MM.1S (cell line): ENCODE results near the gene GRIA4.

ENCODE experiments used
- DNase-seq: peaks from one replicate; pipeline ENCODE4 v3.0.0-alpha.2; 2015
- H2AFZ ChIP-seq: fragments of 300-600 bp; sonication (generic); 2 replicates; pipeline ENCODE4 v1.6.0; 2016; ENCODE audit warnings: antibody characterized with exemption, low read length
- H3F3A ChIP-seq: fragments of 300-600 bp; sonication (generic); 2 replicates; pipeline ENCODE4 v1.6.1; 2016; ENCODE audit warnings: mild to moderate bottlenecking, antibody characterized with exemption, low read length, moderate library complexity, mixed read lengths; ENCODE audit not compliant: insufficient read depth
- H3K27ac ChIP-seq: fragments of 300-600 bp; sonication (generic); 2 replicates; pipeline ENCODE4 v1.5.1; 2016; ENCODE audit warnings: mild to moderate bottlenecking, low read length
- H3K27me3 ChIP-seq: fragments of 300-600 bp; sonication (generic); replicated peaks from 2 replicates; pipeline ENCODE4 v1.6.0; 2016; ENCODE audit warnings: low read length; ENCODE audit not compliant: insufficient read depth
- H3K36me3 ChIP-seq: fragments of 300-600 bp; sonication (generic); replicated peaks from 2 replicates; pipeline ENCODE4 v1.6.1; 2016; ENCODE audit warnings: mild to moderate bottlenecking, low read length, mixed read lengths; ENCODE audit not compliant: insufficient read depth
- H3K4me1 ChIP-seq: fragments of 300-600 bp; sonication (generic); 2 replicates; pipeline ENCODE4 v1.6.1; 2016; ENCODE audit warnings: low read length, mixed read lengths
- H3K4me2 ChIP-seq: fragments of 300-600 bp; sonication (generic); 2 replicates; pipeline ENCODE4 v1.6.0; 2016; ENCODE audit warnings: low read depth, low read length
- H3K4me3 ChIP-seq: fragments of 300-600 bp; sonication (generic); 2 replicates; pipeline ENCODE4 v1.5.1; 2016; ENCODE audit warnings: low read length, mixed read lengths
- H3K79me2 ChIP-seq: fragments of 300-600 bp; sonication (generic); 2 replicates; pipeline ENCODE4 v1.6.1; 2016; ENCODE audit warnings: mixed run types, low read length, mixed read lengths
- H3K9ac ChIP-seq: fragments of 300-600 bp; sonication (generic); 2 replicates; pipeline ENCODE4 v1.6.1; 2016; ENCODE audit warnings: low read length, mixed read lengths
- H3K9me2 ChIP-seq: fragments of 300-600 bp; sonication (generic); replicated peaks from 2 replicates; pipeline ENCODE4 v1.6.1; 2016; ENCODE audit warnings: mild to moderate bottlenecking, low read length, mixed read lengths; ENCODE audit not compliant: insufficient read depth
- H3K9me3 ChIP-seq: fragments of 300-600 bp; sonication (generic); replicated peaks from 2 replicates; pipeline ENCODE4 v1.6.1; 2016; ENCODE audit warnings: mild to moderate bottlenecking, low read length, mixed read lengths; ENCODE audit not compliant: insufficient read depth
- H4K20me1 ChIP-seq: fragments of 300-600 bp; sonication (generic); 2 replicates; pipeline ENCODE4 v1.6.1; 2016; ENCODE audit warnings: mild to moderate bottlenecking, low read length, moderate library complexity, mixed read lengths; ENCODE audit not compliant: insufficient read depth
- EZH2 ChIP-seq: fragments of 300-600 bp; sonication (generic); optimal IDR thresholded peaks from 2 replicates; pipeline ENCODE3; 2017; ENCODE audit warnings: low read depth, mild to moderate bottlenecking, antibody characterized with exemption, low read length, mixed read lengths
- EZH2phosphoT487 ChIP-seq: fragments of 300-600 bp; sonication (generic); IDR thresholded peaks from 2 replicates; pipeline ENCODE4 v1.6.1; 2018; ENCODE audit warnings: antibody characterized with exemption, low read length
- TF ChIP-seq, protein P1 (sequence below): fragments of 300-600 bp; sonication (generic); IDR thresholded peaks from 2 replicates; pipeline ENCODE4 v1.5.1; 2016; ENCODE audit warnings: antibody characterized with exemption, low read length, mixed read lengths

The GRIA4 gene

DNA sequence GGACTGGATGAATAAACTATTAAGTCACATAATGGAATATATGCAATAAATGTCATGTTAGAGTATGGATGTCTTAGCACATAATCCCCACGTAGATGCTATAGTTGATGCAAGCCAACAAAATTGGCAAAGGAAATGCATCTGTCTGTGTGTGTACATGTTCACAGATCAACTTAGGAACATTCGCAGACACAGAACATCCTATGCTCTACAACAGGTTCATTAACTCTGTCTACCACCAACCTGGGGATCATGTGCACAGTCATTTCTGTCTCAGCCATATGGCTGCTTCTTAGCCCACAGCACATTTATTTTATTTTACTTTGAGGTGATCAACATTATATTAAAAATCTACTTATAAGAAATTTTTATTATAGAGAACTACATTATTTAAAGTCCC, 407.2 kb downstream of the GRIA4 start:
- no peak for TF ChIP-seq EZH2phosphoT487
- TF ChIP-seq, protein P1, sequence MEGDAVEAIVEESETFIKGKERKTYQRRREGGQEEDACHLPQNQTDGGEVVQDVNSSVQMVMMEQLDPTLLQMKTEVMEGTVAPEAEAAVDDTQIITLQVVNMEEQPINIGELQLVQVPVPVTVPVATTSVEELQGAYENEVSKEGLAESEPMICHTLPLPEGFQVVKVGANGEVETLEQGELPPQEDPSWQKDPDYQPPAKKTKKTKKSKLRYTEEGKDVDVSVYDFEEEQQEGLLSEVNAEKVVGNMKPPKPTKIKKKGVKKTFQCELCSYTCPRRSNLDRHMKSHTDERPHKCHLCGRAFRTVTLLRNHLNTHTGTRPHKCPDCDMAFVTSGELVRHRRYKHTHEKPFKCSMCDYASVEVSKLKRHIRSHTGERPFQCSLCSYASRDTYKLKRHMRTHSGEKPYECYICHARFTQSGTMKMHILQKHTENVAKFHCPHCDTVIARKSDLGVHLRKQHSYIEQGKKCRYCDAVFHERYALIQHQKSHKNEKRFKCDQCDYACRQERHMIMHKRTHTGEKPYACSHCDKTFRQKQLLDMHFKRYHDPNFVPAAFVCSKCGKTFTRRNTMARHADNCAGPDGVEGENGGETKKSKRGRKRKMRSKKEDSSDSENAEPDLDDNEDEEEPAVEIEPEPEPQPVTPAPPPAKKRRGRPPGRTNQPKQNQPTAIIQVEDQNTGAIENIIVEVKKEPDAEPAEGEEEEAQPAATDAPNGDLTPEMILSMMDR: no peak
- no peak for TF ChIP-seq EZH2
- Histone ChIP-seq H4K20me1 (no peaks in the 10 kb centered on the region), H3K9me2 (no peaks in the 10 kb centered on the region), H3K27me3 (no peaks in the 10 kb centered on the region), H3K4me2 (no peak overlapping the region), H3F3A (no peaks in the 10 kb centered on the region), H3K36me3 (no peaks in the 10 kb centered on the region; the same call in 1 of the 2 replicates), H2AFZ (no peak overlapping the region), H3K4me3 (no peak overlapping the region), H3K4me1 (peaks cover 10% of the 10 kb centered on the region), H3K27ac (no peak overlapping the region), H3K79me2 (peaks cover 44% of the 10 kb centered on the region), H3K9me3 (no peaks in the 10 kb centered on the region), H3K9ac (no peak overlapping the region)
- no peak for DNase-seq

DNA sequence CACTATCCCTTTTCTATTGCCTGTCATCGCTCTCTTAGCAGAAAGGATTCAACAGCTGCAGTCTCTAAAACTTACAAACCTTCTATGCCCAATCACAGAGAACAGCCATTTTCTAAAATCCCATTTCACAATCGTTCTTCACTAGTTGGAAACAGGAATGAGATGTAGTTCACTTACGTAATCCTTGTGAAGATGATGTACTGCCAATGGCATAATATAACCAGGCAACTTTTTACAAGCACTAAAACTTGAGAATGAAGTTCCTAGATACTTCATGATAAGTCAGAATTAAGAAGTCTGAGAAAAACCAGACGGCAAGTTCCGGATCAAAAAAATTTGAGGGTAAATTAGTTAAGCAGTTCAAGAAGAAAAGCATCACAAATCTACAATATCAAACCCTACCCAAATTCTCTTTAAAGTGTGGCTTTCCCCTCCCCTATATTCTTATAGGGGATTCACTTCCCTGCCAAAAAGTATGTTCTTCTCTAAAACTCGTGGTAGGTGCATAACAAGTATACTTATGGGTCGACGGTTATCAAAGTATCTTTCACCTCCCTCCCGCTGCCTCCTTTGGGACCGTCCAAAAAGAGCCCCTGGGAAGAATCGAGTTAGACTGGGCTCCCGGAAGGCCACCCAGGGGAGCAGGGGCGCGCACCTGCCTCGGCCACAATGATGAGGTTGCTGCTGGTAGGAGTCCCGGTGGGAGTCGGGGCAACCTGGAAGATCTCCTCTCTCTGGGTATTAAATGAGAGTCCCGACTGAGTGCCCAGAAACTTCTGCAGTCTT, 411.5 kb downstream of the GRIA4 start:
- TF ChIP-seq, protein P1: no peak
- TF ChIP-seq EZH2: no peak
- no peak for TF ChIP-seq EZH2phosphoT487
- Histone ChIP-seq H3K27ac (peak overlapping the region; percentile 33; the same call in 1 of the 2 replicates), H2AFZ (peak overlapping the region; percentile 98), H3K9me3 (no peaks in the 10 kb centered on the region), H3F3A (peaks cover 6% of the 10 kb centered on the region; the same call in 1 of the 2 replicates), H3K9ac (peak overlapping the region; percentile 73), H3K79me2 (peaks cover 33% of the 10 kb centered on the region), H3K4me1 (peaks cover 12% of the 10 kb centered on the region), H4K20me1 (no peaks in the 10 kb centered on the region), H3K36me3 (no peaks in the 10 kb centered on the region; the same call in 1 of the 2 replicates), H3K27me3 (no peaks in the 10 kb centered on the region), H3K9me2 (no peaks in the 10 kb centered on the region), H3K4me3 (peak overlapping the region; percentile 90), H3K4me2 (peak overlapping the region; percentile 82)
- DNase-seq: no peak

DNA sequence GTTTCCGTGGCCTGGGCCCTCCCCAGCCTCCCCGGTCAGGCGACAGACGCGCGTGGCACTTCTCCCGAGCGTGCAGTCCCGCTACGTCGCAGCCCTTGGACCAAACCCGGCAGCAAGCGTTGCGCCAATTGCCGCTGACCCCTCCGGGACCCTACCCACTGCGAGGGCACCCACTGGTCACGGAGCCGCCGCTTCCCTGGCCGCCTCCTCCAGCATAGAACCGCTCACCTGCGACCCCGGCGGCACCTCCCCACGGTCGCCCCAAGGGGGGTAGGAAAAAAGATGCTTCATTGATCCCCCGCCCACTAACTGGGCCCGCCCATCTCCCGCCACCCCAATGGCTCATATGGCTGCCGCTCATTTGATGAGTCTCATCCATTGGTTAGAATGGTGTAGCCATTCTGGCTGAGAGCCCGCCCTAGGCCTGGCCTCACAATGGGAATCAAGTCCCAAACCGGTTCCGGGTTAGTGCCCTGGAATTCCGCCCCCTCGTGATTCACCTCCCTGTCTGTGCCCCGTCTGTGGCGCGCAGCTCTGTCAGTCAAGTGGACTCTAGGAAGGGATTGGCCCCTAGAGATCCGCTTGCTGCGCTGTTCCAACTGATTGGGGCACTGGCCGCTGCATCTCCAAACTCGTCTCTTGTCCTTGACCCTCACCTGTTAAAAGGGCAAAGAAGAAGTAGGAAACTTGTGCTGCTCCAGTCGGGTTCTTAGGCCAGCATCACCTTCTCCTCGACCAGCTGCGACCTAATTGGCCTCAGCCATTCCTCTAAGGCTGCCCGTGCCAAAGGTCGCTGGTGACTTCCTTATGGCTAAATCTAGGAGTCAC, 412.3 kb downstream of the GRIA4 start, which contains the start of gene MSANTD4:
Gene MSANTD4, minus strand, starts transcription at position 274 of the 828 bp plus-strand sequence. CDS start 11,323 bp downstream, outside the sequence.
- H3K27ac ChIP-seq: peak within 1 kb of the TSS; percentile 60; the same call in 1 of the 2 replicates
- peaks cover 32% of the 10 kb centered on the region for H3K79me2 ChIP-seq
- H3K27me3 ChIP-seq: no peaks in the 10 kb centered on the region
- H3K36me3 ChIP-seq: no peaks in the 10 kb centered on the region; the same call in 1 of the 2 replicates
- peak within 1 kb of the TSS; percentile 90 for H3K4me3 ChIP-seq
- no peaks in the 10 kb centered on the region for H3K9me3 ChIP-seq
- H3F3A ChIP-seq: peaks cover 6% of the 10 kb centered on the region; the same call in 1 of the 2 replicates
- H3K9me2 ChIP-seq: no peaks in the 10 kb centered on the region
- H3K4me1 ChIP-seq: peaks cover 12% of the 10 kb centered on the region
- no peaks in the 10 kb centered on the region for H4K20me1 ChIP-seq
- H3K4me2 ChIP-seq: peak within 1 kb of the TSS; percentile 82
- H3K9ac ChIP-seq: peak within 1 kb of the TSS; percentile 73
- peak within 1 kb of the TSS; percentile 100 for H2AFZ ChIP-seq
- TF ChIP-seq, protein P1: peak; percentile 7; the same call in 1 of the 2 replicates
- no peak for TF ChIP-seq EZH2phosphoT487
- DNase-seq: peak; percentile 99
